Astrocyte (in vitro differentiated cells and primary cell): Measurements from ENCODE around the gene MAPKAPK3. TPM values are rescaled to one million over a fixed set of nuclear protein-coding genes. Genes with fewer than 3 reads are reported as not detected.

Experiments used
- DNase-seq: peaks from one replicate; pipeline ENCODE4 v3.0.0-alpha.2; 2010; ENCODE audit warnings: low read depth
- FAIRE-seq: peaks from 2 replicates; lab custom pipeline; 2011; peaks lifted over from hg19 to GRCh38; lab: Jason Lieb, UNC
- H2AFZ ChIP-seq: 2 replicates; pipeline ENCODE4 v1.6.0; 2012; ENCODE audit warnings: low read depth, low read length, inconsistent platforms
- H3K27ac ChIP-seq: 2 replicates; pipeline ENCODE4 v1.5.1; 2011; ENCODE audit warnings: low read depth, low read length, inconsistent platforms
- H3K27me3 ChIP-seq: 2 replicates; pipeline ENCODE4 v1.6.0; 2011; ENCODE audit warnings: low read length, inconsistent platforms; ENCODE audit not compliant: insufficient read depth
- H3K36me3 ChIP-seq: 2 replicates; pipeline ENCODE4 v1.5.1; 2011; ENCODE audit warnings: low read length, inconsistent platforms; ENCODE audit not compliant: insufficient read depth
- H3K4me1 ChIP-seq: 2 replicates; pipeline ENCODE4 v1.5.1; 2011; ENCODE audit warnings: low read length, inconsistent platforms; ENCODE audit not compliant: insufficient read depth
- H3K4me2 ChIP-seq: 2 replicates; pipeline ENCODE4 v1.6.0; 2012; ENCODE audit warnings: low read length, inconsistent platforms
- H3K4me3 ChIP-seq: 2 replicates; pipeline ENCODE4 v1.5.1; 2011; ENCODE audit warnings: low read depth, mild to moderate bottlenecking, low read length, inconsistent platforms; ENCODE audit not compliant: insufficient read depth
- H3K79me2 ChIP-seq: 2 replicates; pipeline ENCODE4 v1.6.0; 2012; ENCODE audit warnings: mild to moderate bottlenecking, low read length, inconsistent platforms; ENCODE audit not compliant: insufficient read depth
- H3K9ac ChIP-seq: 2 replicates; pipeline ENCODE4 v1.6.0; 2012; ENCODE audit warnings: mild to moderate bottlenecking, low read length, inconsistent platforms
- H3K9me3 ChIP-seq: 2 replicates; pipeline ENCODE4 v1.5.1; 2012; ENCODE audit warnings: low read depth, mild to moderate bottlenecking, low read length, inconsistent platforms; ENCODE audit not compliant: insufficient read depth
- H4K20me1 ChIP-seq: 2 replicates; pipeline ENCODE4 v1.6.0; 2012; ENCODE audit warnings: low read length, inconsistent platforms; ENCODE audit not compliant: insufficient read depth
- H3K27ac Mint-ChIP-seq: one replicate; pipeline ENCODE4 v1.8.0; 2021; ENCODE audit warnings: mild to moderate bottlenecking, mixed read lengths; ENCODE audit not compliant: unreplicated experiment
- H3K27me3 Mint-ChIP-seq: one replicate; pipeline ENCODE4 v1.8.0; 2021; ENCODE audit warnings: low read depth, mixed read lengths; ENCODE audit not compliant: unreplicated experiment
- H3K36me3 Mint-ChIP-seq: one replicate; pipeline ENCODE4 v1.8.0; 2021; ENCODE audit warnings: low read depth, mixed read lengths; ENCODE audit not compliant: unreplicated experiment
- H3K4me1 Mint-ChIP-seq: one replicate; pipeline ENCODE4 v1.8.0; 2021; ENCODE audit warnings: low read depth, mixed read lengths; ENCODE audit not compliant: unreplicated experiment
- H3K4me3 Mint-ChIP-seq: one replicate; pipeline ENCODE4 v1.8.0; 2021; ENCODE audit warnings: mild to moderate bottlenecking, moderate library complexity, mixed read lengths; ENCODE audit not compliant: unreplicated experiment
- H3K9me3 Mint-ChIP-seq: one replicate; pipeline ENCODE4 v1.8.0; 2021; ENCODE audit warnings: mild to moderate bottlenecking, mixed read lengths; ENCODE audit not compliant: unreplicated experiment
- CTCF ChIP-seq: IDR thresholded peaks from 2 replicates; pipeline ENCODE4 v1.5.1; 2011; ENCODE audit warnings: low read depth, mild to moderate bottlenecking, inconsistent platforms, low read length, moderate library complexity; ENCODE audit not compliant: insufficient read depth
- EZH2 ChIP-seq: IDR thresholded peaks from 2 replicates; pipeline ENCODE4 v1.6.1; 2012; ENCODE audit warnings: mild to moderate bottlenecking, low read length, inconsistent platforms; ENCODE audit not compliant: insufficient read depth
- total RNA-seq: library from RNA; stranded (reverse); gene quantifications from 2 replicates; pipeline ENCODE4 v1.2.1, GENCODE V29; 2021

MAPKAPK3 gene
- total RNA-seq, 1 donor from 2014 or later, result 23.4 TPM

GRCh38 chr3:50571486-50571885 is 45.5 kb upstream of the MAPKAPK3 start:
- Histone ChIP-seq H3K79me2 (peaks cover 9% of the 10 kb centered on the region), H4K20me1 (no peaks in the 10 kb centered on the region), H3K9ac (no peak overlapping the region), H3K27me3 (no peaks in the 10 kb centered on the region), H3K27ac (no peak overlapping the region), H3K4me3 (no peak overlapping the region), H3K36me3 (no peaks in the 10 kb centered on the region), H2AFZ (no peak overlapping the region), H3K4me2 (no peak overlapping the region), H3K4me1 (peaks cover 5% of the 10 kb centered on the region), H3K9me3 (no peaks in the 10 kb centered on the region)
- Mint-ChIP-seq H3K27ac (no peak overlapping the region), H3K27me3 (no peaks in the 10 kb centered on the region), H3K9me3 (no peaks in the 10 kb centered on the region), H3K4me1 (peaks cover 7% of the 10 kb centered on the region), H3K4me3 (no peak overlapping the region), H3K36me3 (peaks cover 4% of the 10 kb centered on the region)
- TF ChIP-seq CTCF (no peak), EZH2 (no peak)
- DNase-seq (no peak), FAIRE-seq (no peak)

GRCh38 chr3:50572158-50572557 is 44.8 kb upstream of the MAPKAPK3 start:
- Mint-ChIP-seq H3K27ac (no peak overlapping the region), H3K4me1 (peaks cover 7% of the 10 kb centered on the region), H3K4me3 (no peak overlapping the region), H3K9me3 (no peaks in the 10 kb centered on the region), H3K27me3 (no peaks in the 10 kb centered on the region), H3K36me3 (peaks cover 4% of the 10 kb centered on the region)
- Histone ChIP-seq H4K20me1 (no peaks in the 10 kb centered on the region), H3K36me3 (peaks cover 2% of the 10 kb centered on the region), H3K9me3 (no peaks in the 10 kb centered on the region), H3K27ac (no peak overlapping the region), H3K27me3 (no peaks in the 10 kb centered on the region), H3K4me2 (no peak overlapping the region), H3K4me3 (no peak overlapping the region), H3K4me1 (peaks cover 4% of the 10 kb centered on the region), H2AFZ (no peak overlapping the region), H3K79me2 (peaks cover 9% of the 10 kb centered on the region), H3K9ac (no peak overlapping the region)
- TF ChIP-seq CTCF (peak; percentile 82), EZH2 (no peak)
- peak; percentile 23 for DNase-seq
- peak; percentile 29 for FAIRE-seq

GRCh38 chr3:50572801-50573371 is 44.1 kb upstream of the MAPKAPK3 start:
- H3K79me2 ChIP-seq, result peaks cover 9% of the 10 kb centered on the region
- TF ChIP-seq CTCF, result no peak
- TF ChIP-seq EZH2, result no peak
- H3K27me3 ChIP-seq, result no peaks in the 10 kb centered on the region
- H3K9me3 ChIP-seq, result no peaks in the 10 kb centered on the region
- no peaks in the 10 kb centered on the region for H3K27me3 Mint-ChIP-seq
- peaks cover 5% of the 10 kb centered on the region for H3K4me1 Mint-ChIP-seq
- no peak overlapping the region for H3K4me2 ChIP-seq
- H3K4me3 Mint-ChIP-seq, result no peak overlapping the region
- peaks cover 2% of the 10 kb centered on the region for H3K36me3 ChIP-seq
- H4K20me1 ChIP-seq, result no peaks in the 10 kb centered on the region
- no peak for FAIRE-seq
- H3K27ac Mint-ChIP-seq, result no peak overlapping the region
- H3K9ac ChIP-seq, result no peak overlapping the region
- DNase-seq, result no peak
- H3K27ac ChIP-seq, result no peak overlapping the region
- H2AFZ ChIP-seq, result no peak overlapping the region
- H3K9me3 Mint-ChIP-seq, result no peaks in the 10 kb centered on the region
- peaks cover 8% of the 10 kb centered on the region for H3K36me3 Mint-ChIP-seq
- no peaks in the 10 kb centered on the region for H3K4me1 ChIP-seq
- no peak overlapping the region for H3K4me3 ChIP-seq
